Measurements from ENCODE around the gene SH3TC1. TPM values are rescaled to one million over a fixed set of nuclear protein-coding genes. Genes with fewer than 3 reads are reported as not detected.
A peak's percentile ranks its signal among the peaks of the same experiment; 100 is the strongest.

The SH3TC1 gene
- total and polyA plus RNA-seq, 2 of the 13 experiments (the other 11 are each of a cell fraction or from before 2014, with no cell fraction given), result 14.9 to 21.8 TPM

- TF ChIP-seq ZBTB38 (CRISPR knock-in tag; IDR thresholded peaks at IDR 0.05) (peak; percentile 14; the same call in 1 of the 2 replicates), ESRRA (CRISPR knock-in tag; IDR thresholded peaks at IDR 0.05; ENCODE audit: low read depth) (no peak; the same call in 1 of the 2 replicates), DRAP1 (CRISPR knock-in tag; IDR thresholded peaks at IDR 0.05) (peak; percentile 68), HIVEP1 (CRISPR knock-in tag; IDR thresholded peaks at IDR 0.05) (peak; percentile 58; the same call in 1 of the 2 replicates), KDM6A (CRISPR knock-in tag; IDR thresholded peaks at IDR 0.05; ENCODE audit: low read depth) (no peak), POLR2G (IDR thresholded peaks at IDR 0.05; ENCODE audit: low read depth, low read length) (peak; percentile 77), PRPF4 (IDR thresholded peaks at IDR 0.05; ENCODE audit: low read depth, low read length, poor library complexity, severe bottlenecking) (no peak), ATF5 (CRISPR knock-in tag; IDR thresholded peaks at IDR 0.05; ENCODE audit: low read depth) (0 out of 2 replicates have a peak, but pooled peaks have one; percentile 47), HDAC6 (IDR thresholded peaks at IDR 0.05; ENCODE audit: low read depth, low read length) (no peak), NFIC (IDR thresholded peaks at IDR 0.05; ENCODE audit: low read length) (no peak), GTF3A (CRISPR knock-in tag; conservative IDR thresholded peaks at IDR 0.05) (no peak), ZNF746 (CRISPR knock-in tag; IDR thresholded peaks at IDR 0.05) (0 out of 2 replicates have a peak, but pooled peaks have one; percentile 35), SALL2 (CRISPR knock-in tag; IDR thresholded peaks at IDR 0.05) (no peak; the same call in 1 of the 2 replicates), MLXIP (CRISPR knock-in tag; IDR thresholded peaks at IDR 0.05; ENCODE audit: borderline replicate concordance) (no peak)
- TF ChIP-seq, protein P1, sequence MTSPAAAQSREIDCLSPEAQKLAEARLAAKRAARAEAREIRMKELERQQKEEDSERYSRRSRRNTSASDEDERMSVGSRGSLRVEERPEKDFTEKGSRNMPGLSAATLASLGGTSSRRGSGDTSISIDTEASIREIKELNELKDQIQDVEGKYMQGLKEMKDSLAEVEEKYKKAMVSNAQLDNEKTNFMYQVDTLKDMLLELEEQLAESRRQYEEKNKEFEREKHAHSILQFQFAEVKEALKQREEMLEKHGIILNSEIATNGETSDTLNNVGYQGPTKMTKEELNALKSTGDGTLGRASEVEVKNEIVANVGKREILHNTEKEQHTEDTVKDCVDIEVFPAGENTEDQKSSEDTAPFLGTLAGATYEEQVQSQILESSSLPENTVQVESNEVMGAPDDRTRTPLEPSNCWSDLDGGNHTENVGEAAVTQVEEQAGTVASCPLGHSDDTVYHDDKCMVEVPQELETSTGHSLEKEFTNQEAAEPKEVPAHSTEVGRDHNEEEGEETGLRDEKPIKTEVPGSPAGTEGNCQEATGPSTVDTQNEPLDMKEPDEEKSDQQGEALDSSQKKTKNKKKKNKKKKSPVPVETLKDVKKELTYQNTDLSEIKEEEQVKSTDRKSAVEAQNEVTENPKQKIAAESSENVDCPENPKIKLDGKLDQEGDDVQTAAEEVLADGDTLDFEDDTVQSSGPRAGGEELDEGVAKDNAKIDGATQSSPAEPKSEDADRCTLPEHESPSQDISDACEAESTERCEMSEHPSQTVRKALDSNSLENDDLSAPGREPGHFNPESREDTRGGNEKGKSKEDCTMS (CRISPR knock-in tag; conservative IDR thresholded peaks at IDR 0.05), result no peak
- TF ChIP-seq, protein P2, sequence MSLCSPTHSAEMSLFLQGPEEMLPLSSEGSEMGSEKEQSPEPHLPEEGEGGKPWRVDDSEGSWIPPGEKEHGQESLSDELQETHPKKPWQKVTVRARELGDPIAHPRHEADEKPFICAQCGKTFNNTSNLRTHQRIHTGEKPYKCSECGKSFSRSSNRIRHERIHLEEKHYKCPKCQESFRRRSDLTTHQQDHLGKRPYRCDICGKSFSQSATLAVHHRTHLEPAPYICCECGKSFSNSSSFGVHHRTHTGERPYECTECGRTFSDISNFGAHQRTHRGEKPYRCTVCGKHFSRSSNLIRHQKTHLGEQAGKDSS (CRISPR knock-in tag; IDR thresholded peaks at IDR 0.05; ENCODE audit: borderline replicate concordance, low read depth), result no peak
- TF ChIP-seq, protein P3, sequence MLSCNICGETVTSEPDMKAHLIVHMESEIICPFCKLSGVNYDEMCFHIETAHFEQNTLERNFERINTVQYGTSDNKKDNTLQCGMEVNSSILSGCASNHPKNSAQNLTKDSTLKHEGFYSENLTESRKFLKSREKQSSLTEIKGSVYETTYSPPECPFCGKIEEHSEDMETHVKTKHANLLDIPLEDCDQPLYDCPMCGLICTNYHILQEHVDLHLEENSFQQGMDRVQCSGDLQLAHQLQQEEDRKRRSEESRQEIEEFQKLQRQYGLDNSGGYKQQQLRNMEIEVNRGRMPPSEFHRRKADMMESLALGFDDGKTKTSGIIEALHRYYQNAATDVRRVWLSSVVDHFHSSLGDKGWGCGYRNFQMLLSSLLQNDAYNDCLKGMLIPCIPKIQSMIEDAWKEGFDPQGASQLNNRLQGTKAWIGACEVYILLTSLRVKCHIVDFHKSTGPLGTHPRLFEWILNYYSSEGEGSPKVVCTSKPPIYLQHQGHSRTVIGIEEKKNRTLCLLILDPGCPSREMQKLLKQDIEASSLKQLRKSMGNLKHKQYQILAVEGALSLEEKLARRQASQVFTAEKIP (CRISPR knock-in tag; IDR thresholded peaks at IDR 0.05; ENCODE audit: borderline replicate concordance), result no peak
- TF ChIP-seq, protein P4, sequence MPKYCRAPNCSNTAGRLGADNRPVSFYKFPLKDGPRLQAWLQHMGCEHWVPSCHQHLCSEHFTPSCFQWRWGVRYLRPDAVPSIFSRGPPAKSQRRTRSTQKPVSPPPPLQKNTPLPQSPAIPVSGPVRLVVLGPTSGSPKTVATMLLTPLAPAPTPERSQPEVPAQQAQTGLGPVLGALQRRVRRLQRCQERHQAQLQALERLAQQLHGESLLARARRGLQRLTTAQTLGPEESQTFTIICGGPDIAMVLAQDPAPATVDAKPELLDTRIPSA (CRISPR knock-in tag; IDR thresholded peaks at IDR 0.05; ENCODE audit: borderline replicate concordance), result no peak
Measured at GRCh38 chr4:8158710-8159536, 40.2 kb upstream of the SH3TC1 start, which contains the start of gene ABLIM2 (continued).

All from HepG2 (cell line).